K562 (cell line): ENCODE data around the gene LCNL1. TPM values are rescaled to one million over a fixed set of nuclear protein-coding genes. Genes with fewer than 3 reads are reported as not detected.

Source experiments
- BCL6 ChIP-seq: fragments of 250-450 bp; sonication (Bioruptor Pico); IDR thresholded peaks from 2 replicates; pipeline ENCODE4 v1.4.0; 2020
- BRCA1 ChIP-seq, 2 experiments: fragments of 450-650 bp in 1 of 2; sonication (generic) in 1 of 2; formaldehyde crosslinking in 1 of 2; IDR thresholded peaks; 2 replicates each; pipeline versions ENCODE4 v1.5.0 to v1.6.1; 2017 to 2020; ENCODE audit warnings: mild to moderate bottlenecking in 1 of 2, missing genetic modification reagents in 1 of 2
- BRD9 ChIP-seq: fragments of 450-650 bp; IDR thresholded peaks from 2 replicates; pipeline ENCODE4 v1.6.1; 2018; ENCODE audit warnings: low read depth; ENCODE audit not compliant: partially characterized antibody
- CTCF ChIP-seq, 3 experiments: IDR thresholded peaks in 2 of 3; conservative IDR thresholded peaks in 1 of 3; 2 replicates each; pipeline ENCODE4 v1.5.1; 2011 to 2012; ENCODE audit warnings: low read length in 3 of 3, mild to moderate bottlenecking in 3 of 3, control low read depth in 2 of 3, improper control_type of control experiment in 1 of 3, inconsistent platforms in 1 of 3, low read depth in 1 of 3, mixed read lengths in 1 of 3, moderate library complexity in 1 of 3; ENCODE audit not compliant: insufficient read depth in 2 of 3
- EHMT2 ChIP-seq: fragments of 450-650 bp; IDR thresholded peaks from 2 replicates; pipeline ENCODE4 v1.6.1; 2018; ENCODE audit warnings: antibody characterized with exemption
- EWSR1 ChIP-seq: fragments of 450-650 bp; IDR thresholded peaks from 2 replicates; pipeline ENCODE4 v1.6.1; 2018; ENCODE audit warnings: borderline replicate concordance, mild to moderate bottlenecking, low read depth, moderate library complexity; ENCODE audit not compliant: partially characterized antibody
- GABPB1 ChIP-seq: sonication (generic); formaldehyde crosslinking; IDR thresholded peaks from 2 replicates; pipeline ENCODE4 v1.8.0; 2022; ENCODE audit warnings: mild to moderate bottlenecking, missing genetic modification reagents
- HDAC2 ChIP-seq: fragments of 450-650 bp; IDR thresholded peaks from 2 replicates; pipeline ENCODE4 v1.6.1; 2016; ENCODE audit warnings: mild to moderate bottlenecking
- HMG20A ChIP-seq: fragments of 450-650 bp; formaldehyde crosslinking; conservative IDR thresholded peaks from 2 replicates; pipeline ENCODE4 v1.4.0; 2020; ENCODE audit warnings: mild to moderate bottlenecking, mixed read lengths
- L3MBTL2 ChIP-seq: fragments of 450-650 bp; IDR thresholded peaks from 2 replicates; pipeline ENCODE4 v1.6.1; 2016; ENCODE audit warnings: mild to moderate bottlenecking, moderate library complexity
- LEF1 ChIP-seq: fragments of 450-650 bp; IDR thresholded peaks from 2 replicates; pipeline ENCODE4 v1.6.1; 2016; ENCODE audit warnings: mild to moderate bottlenecking
- MBD1 ChIP-seq: fragments of 250-450 bp; sonication (Bioruptor Pico); IDR thresholded peaks from 2 replicates; pipeline ENCODE4 v1.8.0; 2022; ENCODE audit warnings: inconsistent platforms
- PHF8 ChIP-seq: fragments of 200-600 bp; sonication (generic); IDR thresholded peaks from 2 replicates; pipeline ENCODE4 v1.6.1; 2012; ENCODE audit warnings: mixed run types, mild to moderate bottlenecking, inconsistent platforms, low read length, moderate library complexity, borderline replicate concordance
- STAG1 ChIP-seq: sonication (generic); formaldehyde crosslinking; IDR thresholded peaks from 2 replicates; pipeline ENCODE4 v1.5.0; 2020; ENCODE audit warnings: missing genetic modification reagents, borderline replicate concordance
- ZBTB33 ChIP-seq: sonication (generic); formaldehyde crosslinking; IDR thresholded peaks from 2 replicates; pipeline ENCODE4 v1.8.1; 2023; ENCODE audit warnings: mild to moderate bottlenecking, missing genetic modification reagents
- ZBTB9 ChIP-seq: fragments of 450-650 bp; formaldehyde crosslinking; IDR thresholded peaks from 2 replicates; pipeline ENCODE4 v1.4.0; 2020; ENCODE audit warnings: mild to moderate bottlenecking, moderate library complexity
- ZKSCAN3 ChIP-seq: fragments of 250-450 bp; sonication (Bioruptor Pico); IDR thresholded peaks from 2 replicates; pipeline ENCODE4 v1.4.0; 2020
- ZNF311 ChIP-seq: fragments of 250-450 bp; sonication (Bioruptor Pico); IDR thresholded peaks from 2 replicates; pipeline ENCODE4 v1.4.0; 2020; ENCODE audit warnings: mild to moderate bottlenecking, moderate library complexity
- ZNF766 ChIP-seq: fragments of 200-800 bp; sonication (Bioruptor generic); conservative IDR thresholded peaks from 2 replicates; pipeline ENCODE4 v1.6.1; 2016; ENCODE audit warnings: missing genetic modification characterization, missing compliant biosample characterization
- polyA plus RNA-seq, 8 experiments: library from polyadenylated mRNA; depleted of rRNA in 4 of 8; stranded (reverse) in 5 of 8; unstranded in 3 of 8; fragments of >200 nt; fragmentation: Nextera tagmentation in 2 of 8; fragmentation: Illumina TruSeq in 1 of 8; extraction: Ambion mirVana in 2 of 8; extraction: Trizol in 1 of 8; gene quantifications; 2 replicates each; pipeline versions ENCODE4 v1.2.1 to v1.2.3, GENCODE V29; 2011 to 2014; ENCODE audit warnings: inconsistent platforms in 1 of 8, missing spikeins in 1 of 8
- total RNA-seq, 7 experiments: library from RNA; depleted of rRNA in 6 of 7; stranded (reverse); fragments of >200 nt in 6 of 7; fragmentation: Illumina TruSeq in 2 of 7; extraction: Trizol in 2 of 7; gene quantifications; 2 replicates each; pipeline versions ENCODE4 v1.2.1 to v1.2.3, GENCODE V29; 2011 to 2021; ENCODE audit warnings: low replicate concordance in 1 of 7

LCNL1 gene
- total and polyA plus RNA-seq, 9 of the 15 experiments (the other 6 are each of a cell fraction or from before 2014, with no cell fraction given), result 0.04 to 0.16 (median 0.04) TPM; not detected in 4

- no peak for TF ChIP-seq ZBTB33 (CRISPR knock-in tag)
- no peak for TF ChIP-seq GABPB1 (CRISPR knock-in tag)
- TF ChIP-seq ZNF766 (CRISPR knock-in tag), result no peak
- TF ChIP-seq BCL6, result no peak
- TF ChIP-seq HMG20A (CRISPR knock-in tag), result no peak
- no peak for TF ChIP-seq ZNF311
- no peak for TF ChIP-seq EWSR1
- no peak for TF ChIP-seq ZKSCAN3 (CRISPR knock-in tag)
- no peak for TF ChIP-seq BRD9
- no peak for TF ChIP-seq CTCF (IDR thresholded peaks at IDR 0.05 in 2 of 3, conservative IDR thresholded peaks at IDR 0.05 in 1 of 3; ENCODE audit: insufficient read depth in 2 of 3, low read depth in 1 of 3, low read length in 3 of 3)
- no peak for TF ChIP-seq BRCA1 (IDR thresholded peaks at IDR 0.05)
- TF ChIP-seq BRCA1 (CRISPR knock-in tag; IDR thresholded peaks at IDR 0.05), result no peak
- TF ChIP-seq EHMT2, result no peak
- TF ChIP-seq HDAC2, result no peak
- no peak for TF ChIP-seq STAG1
- peak; percentile 71 for TF ChIP-seq L3MBTL2
- TF ChIP-seq PHF8, result no peak
- TF ChIP-seq MBD1 (CRISPR knock-in tag), result no peak
- TF ChIP-seq ZBTB9 (CRISPR knock-in tag), result no peak
- no peak for TF ChIP-seq LEF1
Observed at GRCh38 chr9:136965771-136966484, 16.9 kb upstream of the LCNL1 start (continued).
